GM23248 (cell line): ENCODE results near the gene C17orf78.

Source experiments
- EZH2 ChIP-seq: fragments of 200-600 bp; sonication (generic); IDR thresholded peaks from 2 replicates; pipeline ENCODE4 v1.6.1; 2018; ENCODE audit warnings: antibody characterized with exemption, mild to moderate bottlenecking; ENCODE audit not compliant: insufficient read depth, poor library complexity, severe bottlenecking
- EZH2phosphoT487 ChIP-seq: fragments of 200-600 bp; sonication (generic); IDR thresholded peaks from 2 replicates; pipeline ENCODE4 v1.6.1; 2018; ENCODE audit warnings: antibody characterized with exemption, moderate library complexity, mild to moderate bottlenecking, low read depth; ENCODE audit not compliant: insufficient read depth

DNA sequence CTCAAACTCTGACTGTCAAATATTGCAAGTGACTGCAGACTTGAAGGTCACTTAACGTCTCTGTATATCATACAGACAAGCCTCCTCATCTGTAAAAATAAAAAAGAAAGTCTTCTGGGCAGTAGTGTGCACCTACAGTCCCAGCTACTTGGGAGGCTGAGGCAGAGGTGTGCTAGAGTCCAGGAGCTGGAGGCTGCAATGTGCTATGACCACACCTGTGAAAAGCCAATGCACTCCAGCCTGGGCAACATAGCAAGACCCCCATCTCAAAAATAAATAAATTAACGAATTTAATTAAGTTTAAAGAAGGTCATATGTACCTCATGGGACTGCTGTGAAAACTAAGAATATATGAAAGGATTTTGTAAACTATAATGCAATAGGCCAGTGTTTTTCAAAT lies 35.0 kb upstream of the C17orf78 start:
- TF ChIP-seq EZH2phosphoT487 (no peak), EZH2 (no peak)
